ENCODE data around the gene ATF6B. TPM values are rescaled to one million over a fixed set of nuclear protein-coding genes. Genes with fewer than 3 reads are reported as not detected.

The ATF6B gene
- total and polyA plus RNA-seq, 3 experiments from 2014 or later: 20.7 to 74.4 (median 72.5) TPM

GRCh38 chr6:32081168-32081990, 46.7 kb downstream of the ATF6B start:
- Histone ChIP-seq H3K4me3 (ENCODE audit: low read length) (no peak overlapping the region), H3K27me3 (ENCODE audit: insufficient read depth, low read length, poor library complexity, severe bottlenecking) (no peaks in the 10 kb centered on the region), H3K9me3 (ENCODE audit: low read length) (no peaks in the 10 kb centered on the region), H3K36me3 (ENCODE audit: insufficient read depth, low read length) (no peaks in the 10 kb centered on the region), H3K4me1 (ENCODE audit: insufficient read depth, low read length) (no peaks in the 10 kb centered on the region), H3K27ac (ENCODE audit: low read depth, low read length) (no peak overlapping the region)
- H3K4me3 Mint-ChIP-seq: no peak overlapping the region
- no peaks in the 10 kb centered on the region for H3K4me1 Mint-ChIP-seq
- DNase-seq: no peak
- ChIA-PET CTCF (no interaction called here), POLR2A (no interaction called here)
- peaks cover 12 to 36% of the 10 kb centered on the region in 2 donors for H3K27me3 Mint-ChIP-seq
- no peaks in the 10 kb centered on the region for H3K9me3 Mint-ChIP-seq
- H3K36me3 Mint-ChIP-seq: peaks cover 0 to 5% (median 0%) of the 10 kb centered on the region in 3 donors
- peak overlapping the region in 2 of 8 donors; percentile 68 to 78 for H3K27ac Mint-ChIP-seq

- H3K36me3 ChIP-seq (ENCODE audit: insufficient read depth, low read length): no peaks in the 10 kb centered on the region
- DNase-seq: no peak
- H3K27ac ChIP-seq (ENCODE audit: low read depth, low read length): no peak overlapping the region
- peaks cover 0 to 5% (median 0%) of the 10 kb centered on the region in 3 donors for H3K36me3 Mint-ChIP-seq
- H3K27me3 ChIP-seq (ENCODE audit: insufficient read depth, low read length, poor library complexity, severe bottlenecking): no peaks in the 10 kb centered on the region
- H3K9me3 ChIP-seq (ENCODE audit: low read length): no peaks in the 10 kb centered on the region
- ChIA-PET POLR2A (no interaction called here), CTCF (no interaction called here)
- peaks cover 6 to 28% of the 10 kb centered on the region in 2 donors for H3K27me3 Mint-ChIP-seq
- no peak overlapping the region for H3K4me3 Mint-ChIP-seq
- H3K9me3 Mint-ChIP-seq: no peaks in the 10 kb centered on the region
- H3K4me1 ChIP-seq (ENCODE audit: insufficient read depth, low read length): no peaks in the 10 kb centered on the region
- H3K27ac Mint-ChIP-seq: no peak overlapping the region
- no peak overlapping the region for H3K4me3 ChIP-seq (ENCODE audit: low read length)
- no peaks in the 10 kb centered on the region for H3K4me1 Mint-ChIP-seq
Measured at GRCh38 chr6:32079566-32080290, 48.3 kb downstream of the ATF6B start.

GRCh38 chr6:32076321-32076809, 51.7 kb downstream of the ATF6B start:
- Mint-ChIP-seq H3K36me3 (no peaks in the 10 kb centered on the region), H3K4me3 (no peak overlapping the region), H3K27ac (peak overlapping the region in 1 of 8 donors; percentile 79), H3K27me3 (peaks cover 8 to 17% of the 10 kb centered on the region in 2 donors), H3K9me3 (no peaks in the 10 kb centered on the region), H3K4me1 (no peaks in the 10 kb centered on the region)
- ChIA-PET POLR2A (no interaction called here), CTCF (interaction anchor here (1.4 kb wide), 1 partner anchor 28 kb away, joined by 3 read pairs; no protein-coding TSS in a partner anchor)
- Histone ChIP-seq H3K27me3 (ENCODE audit: insufficient read depth, low read length, poor library complexity, severe bottlenecking) (no peaks in the 10 kb centered on the region), H3K36me3 (ENCODE audit: insufficient read depth, low read length) (no peaks in the 10 kb centered on the region), H3K9me3 (ENCODE audit: low read length) (no peaks in the 10 kb centered on the region), H3K27ac (ENCODE audit: low read depth, low read length) (no peak overlapping the region), H3K4me3 (ENCODE audit: low read length) (no peak overlapping the region), H3K4me1 (ENCODE audit: insufficient read depth, low read length) (no peaks in the 10 kb centered on the region)
- DNase-seq: no peak

- no peak for DNase-seq
- Histone ChIP-seq H3K36me3 (ENCODE audit: insufficient read depth, low read length) (no peaks in the 10 kb centered on the region), H3K4me1 (ENCODE audit: insufficient read depth, low read length) (no peaks in the 10 kb centered on the region), H3K4me3 (ENCODE audit: low read length) (no peak overlapping the region), H3K9me3 (ENCODE audit: low read length) (no peaks in the 10 kb centered on the region), H3K27ac (ENCODE audit: low read depth, low read length) (no peak overlapping the region), H3K27me3 (ENCODE audit: insufficient read depth, low read length, poor library complexity, severe bottlenecking) (no peaks in the 10 kb centered on the region)
- no peak overlapping the region for H3K27ac Mint-ChIP-seq
- H3K27me3 Mint-ChIP-seq: peaks cover 8 to 15% of the 10 kb centered on the region in 2 donors
- no peaks in the 10 kb centered on the region for H3K36me3 Mint-ChIP-seq
- no peak overlapping the region for H3K4me3 Mint-ChIP-seq
- ChIA-PET POLR2A (no interaction called here), CTCF (no interaction called here)
- H3K4me1 Mint-ChIP-seq: no peaks in the 10 kb centered on the region
- H3K9me3 Mint-ChIP-seq: no peaks in the 10 kb centered on the region
Measured at GRCh38 chr6:32075781-32076180, 52.3 kb downstream of the ATF6B start.

- H3K27ac Mint-ChIP-seq: no peak overlapping the region
- CTCF ChIA-PET: no interaction called here
- peaks cover 8 to 15% of the 10 kb centered on the region in 2 donors for H3K27me3 Mint-ChIP-seq
- Histone ChIP-seq H3K27ac (ENCODE audit: low read depth, low read length) (no peak overlapping the region), H3K4me1 (ENCODE audit: insufficient read depth, low read length) (no peaks in the 10 kb centered on the region), H3K4me3 (ENCODE audit: low read length) (no peak overlapping the region), H3K36me3 (ENCODE audit: insufficient read depth, low read length) (no peaks in the 10 kb centered on the region), H3K9me3 (ENCODE audit: low read length) (no peaks in the 10 kb centered on the region), H3K27me3 (ENCODE audit: insufficient read depth, low read length, poor library complexity, severe bottlenecking) (no peaks in the 10 kb centered on the region)
- H3K9me3 Mint-ChIP-seq: no peaks in the 10 kb centered on the region
- H3K4me1 Mint-ChIP-seq: no peaks in the 10 kb centered on the region
- no peak for DNase-seq
- POLR2A ChIA-PET: no interaction called here
- no peaks in the 10 kb centered on the region for H3K36me3 Mint-ChIP-seq
- no peak overlapping the region for H3K4me3 Mint-ChIP-seq
Measured at GRCh38 chr6:32074996-32075532, 53.0 kb downstream of the ATF6B start.

GRCh38 chr6:32073613-32074012, 54.4 kb downstream of the ATF6B start:
- H3K27me3 Mint-ChIP-seq: peaks cover 8 to 15% of the 10 kb centered on the region in 2 donors
- no peaks in the 10 kb centered on the region for H3K9me3 ChIP-seq (ENCODE audit: low read length)
- no peak for DNase-seq
- H3K4me3 Mint-ChIP-seq: no peak overlapping the region
- H3K36me3 ChIP-seq (ENCODE audit: insufficient read depth, low read length): no peaks in the 10 kb centered on the region
- H3K4me1 Mint-ChIP-seq: no peaks in the 10 kb centered on the region
- H3K36me3 Mint-ChIP-seq: no peaks in the 10 kb centered on the region
- no peak overlapping the region for H3K27ac Mint-ChIP-seq
- no peaks in the 10 kb centered on the region for H3K4me1 ChIP-seq (ENCODE audit: insufficient read depth, low read length)
- POLR2A ChIA-PET: no interaction called here
- no peaks in the 10 kb centered on the region for H3K9me3 Mint-ChIP-seq
- CTCF ChIA-PET: interaction anchor here (2.1 kb wide), 1 partner anchor 27 kb away, joined by 4 read pairs; no protein-coding TSS in a partner anchor
- no peak overlapping the region for H3K27ac ChIP-seq (ENCODE audit: low read depth, low read length)
- no peaks in the 10 kb centered on the region for H3K27me3 ChIP-seq (ENCODE audit: insufficient read depth, low read length, poor library complexity, severe bottlenecking)
- H3K4me3 ChIP-seq (ENCODE audit: low read length): no peak overlapping the region

- H3K27me3 Mint-ChIP-seq: peaks cover 8 to 15% of the 10 kb centered on the region in 2 donors
- no peaks in the 10 kb centered on the region for H3K9me3 Mint-ChIP-seq
- no peaks in the 10 kb centered on the region for H3K36me3 Mint-ChIP-seq
- no peaks in the 10 kb centered on the region for H3K4me1 Mint-ChIP-seq
- no peaks in the 10 kb centered on the region for H3K36me3 ChIP-seq (ENCODE audit: insufficient read depth, low read length)
- no peak overlapping the region for H3K27ac Mint-ChIP-seq
- ChIA-PET POLR2A (no interaction called here), CTCF (interaction anchor here (2.1 kb wide), 1 partner anchor 26 kb away, joined by 4 read pairs; no protein-coding TSS in a partner anchor)
- no peaks in the 10 kb centered on the region for H3K27me3 ChIP-seq (ENCODE audit: insufficient read depth, low read length, poor library complexity, severe bottlenecking)
- H3K9me3 ChIP-seq (ENCODE audit: low read length): no peaks in the 10 kb centered on the region
- no peak overlapping the region for H3K4me3 ChIP-seq (ENCODE audit: low read length)
- no peak overlapping the region for H3K27ac ChIP-seq (ENCODE audit: low read depth, low read length)
- H3K4me3 Mint-ChIP-seq: no peak overlapping the region
- DNase-seq: no peak
- H3K4me1 ChIP-seq (ENCODE audit: insufficient read depth, low read length): no peaks in the 10 kb centered on the region
Measured at GRCh38 chr6:32073101-32073500, 54.9 kb downstream of the ATF6B start.

Data from CD8-positive, alpha-beta memory T cell (primary cell).